ENCODE results near the gene MAFB.

DNA sequence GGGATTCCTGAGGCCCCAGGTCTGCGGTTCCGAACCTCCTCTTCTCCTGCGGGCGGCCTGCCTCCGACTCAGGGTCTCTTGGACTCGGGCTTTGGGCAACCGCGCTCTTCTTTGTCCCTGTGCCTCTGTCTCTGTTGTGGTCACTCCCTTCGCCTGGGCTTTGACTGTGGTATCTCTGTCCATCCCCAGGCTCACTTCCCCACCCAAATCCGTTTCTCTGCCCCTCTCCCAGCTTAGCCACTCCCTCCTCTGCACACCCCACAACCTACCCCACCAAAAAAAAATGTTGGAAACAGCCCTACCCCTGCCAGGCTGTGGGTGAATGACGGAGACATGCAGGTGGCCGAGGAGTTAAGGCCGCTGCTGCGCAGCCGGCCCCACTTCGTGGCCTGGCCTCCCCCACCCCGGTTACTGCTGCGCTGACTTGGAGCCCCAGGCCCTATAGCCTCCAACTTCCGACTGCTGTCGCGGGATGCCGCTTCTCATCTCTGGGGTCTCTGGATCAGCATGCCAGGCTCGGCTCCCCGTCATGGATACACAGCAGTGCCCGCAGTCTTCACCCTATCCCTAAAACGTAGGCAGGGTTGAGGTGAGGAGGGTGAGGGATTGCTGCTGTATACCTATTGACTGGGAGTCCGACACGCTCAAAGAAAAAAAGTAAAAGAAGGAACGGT, 2.7 kb upstream of the MAFB start:
- TF ChIP-seq, protein P1, sequence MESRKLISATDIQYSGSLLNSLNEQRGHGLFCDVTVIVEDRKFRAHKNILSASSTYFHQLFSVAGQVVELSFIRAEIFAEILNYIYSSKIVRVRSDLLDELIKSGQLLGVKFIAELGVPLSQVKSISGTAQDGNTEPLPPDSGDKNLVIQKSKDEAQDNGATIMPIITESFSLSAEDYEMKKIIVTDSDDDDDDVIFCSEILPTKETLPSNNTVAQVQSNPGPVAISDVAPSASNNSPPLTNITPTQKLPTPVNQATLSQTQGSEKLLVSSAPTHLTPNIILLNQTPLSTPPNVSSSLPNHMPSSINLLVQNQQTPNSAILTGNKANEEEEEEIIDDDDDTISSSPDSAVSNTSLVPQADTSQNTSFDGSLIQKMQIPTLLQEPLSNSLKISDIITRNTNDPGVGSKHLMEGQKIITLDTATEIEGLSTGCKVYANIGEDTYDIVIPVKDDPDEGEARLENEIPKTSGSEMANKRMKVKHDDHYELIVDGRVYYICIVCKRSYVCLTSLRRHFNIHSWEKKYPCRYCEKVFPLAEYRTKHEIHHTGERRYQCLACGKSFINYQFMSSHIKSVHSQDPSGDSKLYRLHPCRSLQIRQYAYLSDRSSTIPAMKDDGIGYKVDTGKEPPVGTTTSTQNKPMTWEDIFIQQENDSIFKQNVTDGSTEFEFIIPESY (IDR thresholded peaks at IDR 0.05; ENCODE audit: borderline replicate concordance, low read depth) = no peak
- no peak for TF ChIP-seq SMC3 (IDR thresholded peaks at IDR 0.05; ENCODE audit: low read depth, low read length)
- TF ChIP-seq, protein P2, sequence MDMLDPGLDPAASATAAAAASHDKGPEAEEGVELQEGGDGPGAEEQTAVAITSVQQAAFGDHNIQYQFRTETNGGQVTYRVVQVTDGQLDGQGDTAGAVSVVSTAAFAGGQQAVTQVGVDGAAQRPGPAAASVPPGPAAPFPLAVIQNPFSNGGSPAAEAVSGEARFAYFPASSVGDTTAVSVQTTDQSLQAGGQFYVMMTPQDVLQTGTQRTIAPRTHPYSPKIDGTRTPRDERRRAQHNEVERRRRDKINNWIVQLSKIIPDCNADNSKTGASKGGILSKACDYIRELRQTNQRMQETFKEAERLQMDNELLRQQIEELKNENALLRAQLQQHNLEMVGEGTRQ (IDR thresholded peaks at IDR 0.05; ENCODE audit: borderline replicate concordance, low read depth, low read length) = no peak
